Lung (tissue), 12 donors: ENCODE results near the gene FAM81A. TPM values are rescaled to one million over a fixed set of nuclear protein-coding genes. Genes with fewer than 3 reads are reported as not detected.
"Not testable (repeated sequence)": the region's sequence is repeated elsewhere in the genome, so short reads cannot be mapped to it uniquely, and the experiment has no call there.

Experiments used
- ATAC-seq: fragments of 200-7000 bp; cut with Tn5 transposase; one replicate; pipeline ENCODE4 v1.9.1; 2020; ENCODE audit warnings: moderate number of reproducible peaks; ENCODE audit not compliant: insufficient read depth, low FRiP score
- DNase-seq, 3 donors: peaks; one replicate each; pipeline ENCODE4 v3.0.0-alpha.2; 2013 to 2017
- H3K27ac ChIP-seq, 2 donors: one replicate each; pipeline ENCODE4 v1.5.1; 2013; ENCODE audit warnings: mild to moderate bottlenecking in 2 of 2, moderate library complexity in 2 of 2, control low read depth in 1 of 2, inconsistent platforms in 1 of 2, low read depth in 1 of 2, low read length in 1 of 2
- H3K27me3 ChIP-seq, 3 donors: one replicate each; pipeline ENCODE4 v1.5.1; 2013; ENCODE audit warnings: low read length in 2 of 3; ENCODE audit not compliant: control insufficient read depth in 3 of 3, insufficient read depth in 3 of 3
- H3K36me3 ChIP-seq, 4 donors: one replicate each; pipeline ENCODE4 v1.5.1; 2013; ENCODE audit warnings: low read length in 4 of 4, mild to moderate bottlenecking in 1 of 4, moderate library complexity in 1 of 4; ENCODE audit not compliant: control insufficient read depth in 4 of 4, insufficient read depth in 4 of 4
- H3K4me1 ChIP-seq, 5 donors: one replicate each; pipeline ENCODE4 v1.5.1; 2013; ENCODE audit warnings: low read length in 5 of 5, mild to moderate bottlenecking in 2 of 5, moderate library complexity in 1 of 5; ENCODE audit not compliant: control insufficient read depth in 5 of 5, insufficient read depth in 5 of 5
- H3K4me3 ChIP-seq: one replicate; pipeline ENCODE4 v1.5.1; 2013; ENCODE audit warnings: mild to moderate bottlenecking, control low read depth, moderate library complexity
- H3K9ac ChIP-seq, 2 donors: one replicate each; pipeline ENCODE4 v1.5.1; 2013; ENCODE audit warnings: low read length in 2 of 2, control low read depth in 1 of 2; ENCODE audit not compliant: insufficient read depth in 1 of 2
- H3K9me3 ChIP-seq, 4 donors: one replicate each; pipeline ENCODE4 v1.5.1; 2013; ENCODE audit warnings: low read length in 3 of 4, mild to moderate bottlenecking in 1 of 4, moderate library complexity in 1 of 4; ENCODE audit not compliant: control insufficient read depth in 4 of 4, insufficient read depth in 3 of 4
- CTCF ChIP-seq: IDR thresholded peaks from 2 replicates; pipeline ENCODE4 v1.5.1; 2012; ENCODE audit warnings: mild to moderate bottlenecking; ENCODE audit errors: control extremely low read depth, extremely low read depth
- WGBS, 2 donors: extraction: QIAGEN DNeasy Blood & Tissue Kit; methylation state at CpG; one replicate each; pipeline ENCODE4 v1.1.7; 2013; 5-methylcytosine and 5-hydroxymethylcytosine counted together
- polyA plus RNA-seq, 2 donors: library from polyadenylated mRNA; stranded (reverse); fragments of 200-250 nt; gene quantifications; one replicate each; pipeline ENCODE4 v1.2.1, GENCODE V29; 2013
- total RNA-seq, 2 donors: library from RNA; depleted of rRNA in 1 of 2; stranded (reverse); fragments of >200 nt in 1 of 2; gene quantifications; one replicate each; pipeline ENCODE4 v1.2.1, GENCODE V29; 2014 to 2021
- donor health status: control.
- donor health status: control.
- donor health status: Bipolar disorder and iron deficiency.
- donor health status: healthy.
- donor health status: DM: yes; HTN: yes; CAD: no.

FAM81A gene
- total and polyA plus RNA-seq, 4 donors = 0.67 to 2.9 (median 1.7) TPM

GRCh38 chr15:59399465-59400102 is 38.4 kb upstream of the FAM81A start:
- Histone ChIP-seq H3K4me3 (no peak overlapping the region), H3K9ac (no peak overlapping the region), H3K27ac (no peak overlapping the region), H3K9me3 (no peaks in the 10 kb centered on the region), H3K27me3 (peaks cover 0 to 4% (median 0%) of the 10 kb centered on the region in 3 donors), H3K36me3 (no peaks in the 10 kb centered on the region), H3K4me1 (peaks cover 0 to 4% (median 0%) of the 10 kb centered on the region in 5 donors)
- ATAC-seq (no peak), DNase-seq (no peak)
- no peak for TF ChIP-seq CTCF
- WGBS, 2 donors = 55 to 69% methylated on average over 7 of the region's 7 CpGs

GRCh38 chr15:59400103-59400813 is 37.7 kb upstream of the FAM81A start:
- WGBS, 2 donors = 84 to 91% methylated on average over 13 of the region's 13 CpGs
- Histone ChIP-seq H3K9me3 (no peaks in the 10 kb centered on the region), H3K4me3 (no peak overlapping the region), H3K36me3 (no peaks in the 10 kb centered on the region), H3K4me1 (peaks cover 0 to 4% (median 0%) of the 10 kb centered on the region in 5 donors), H3K27ac (no peak overlapping the region), H3K9ac (no peak overlapping the region), H3K27me3 (peaks cover 0 to 4% (median 0%) of the 10 kb centered on the region in 3 donors)
- ATAC-seq (no peak), DNase-seq (no peak)
- no peak for TF ChIP-seq CTCF

- not testable (repeated sequence) for H3K4me1 ChIP-seq
- 74 to 82% methylated on average over 10 of the region's 10 CpGs for WGBS, 2 donors
Measured at GRCh38 chr15:59401051-59401823, 36.7 kb upstream of the FAM81A start.

More at GRCh38 chr15:59401051-59401823, 36.7 kb upstream of the FAM81A start:
- H3K27ac ChIP-seq, ATAC-seq, H3K9me3 ChIP-seq, H3K36me3 ChIP-seq, H3K27me3 ChIP-seq, H3K4me3 ChIP-seq, DNase-seq, H3K9ac ChIP-seq: not testable (repeated sequence)
